Neural crest cell (in vitro differentiated cells): ENCODE data around the gene SLC27A1. TPM values are rescaled to one million over a fixed set of nuclear protein-coding genes. Genes with fewer than 3 reads are reported as not detected.

Experiments
- DNase-seq: peaks from one replicate; pipeline ENCODE4 v3.0.0; 2021; ENCODE audit warnings: low read depth, mixed read lengths, low spot score
- H3K27ac Mint-ChIP-seq: one replicate; pipeline ENCODE4 v1.8.0; 2021; ENCODE audit warnings: mild to moderate bottlenecking, mixed read lengths; ENCODE audit not compliant: unreplicated experiment
- H3K27me3 Mint-ChIP-seq: 2 replicates; pipeline ENCODE4 v1.8.0; 2021; ENCODE audit warnings: low read depth, mild to moderate bottlenecking, mixed read lengths
- H3K36me3 Mint-ChIP-seq: 2 replicates; pipeline ENCODE4 v1.8.0; 2021; ENCODE audit warnings: low read depth, mild to moderate bottlenecking, mixed read lengths
- H3K4me1 Mint-ChIP-seq: 2 replicates; pipeline ENCODE4 v1.8.0; 2021; ENCODE audit warnings: mixed read lengths
- H3K4me3 Mint-ChIP-seq: one replicate; pipeline ENCODE4 v1.8.0; 2021; ENCODE audit warnings: mild to moderate bottlenecking, mixed read lengths
- H3K9me3 Mint-ChIP-seq: 2 replicates; pipeline ENCODE4 v1.8.0; 2021; ENCODE audit warnings: mixed read lengths
- CTCF ChIP-seq: fragments of 200-600 bp; sonication (generic); conservative IDR thresholded peaks from 2 replicates; pipeline ENCODE4 v1.5.0; 2021; ENCODE audit warnings: antibody characterized with exemption, mild to moderate bottlenecking
- total RNA-seq: library from RNA; stranded (reverse); gene quantifications from 2 replicates; pipeline ENCODE4 v1.2.1, GENCODE V29; 2021

Gene SLC27A1
- total RNA-seq, 1 donor from 2014 or later, result 17.4 TPM

GRCh38 chr19:17479325-17479791, 9.0 kb downstream of the SLC27A1 start:
- H3K4me3 Mint-ChIP-seq, result peak overlapping the region; percentile 32
- peaks cover 29% of the 10 kb centered on the region for H3K4me1 Mint-ChIP-seq
- no peaks in the 10 kb centered on the region for H3K9me3 Mint-ChIP-seq
- DNase-seq, result no peak
- TF ChIP-seq CTCF, result no peak
- peak overlapping the region; percentile 6 for H3K27ac Mint-ChIP-seq
- H3K36me3 Mint-ChIP-seq, result no peaks in the 10 kb centered on the region
- no peaks in the 10 kb centered on the region for H3K27me3 Mint-ChIP-seq

- Mint-ChIP-seq H3K4me1 (peaks cover 23% of the 10 kb centered on the region), H3K9me3 (no peaks in the 10 kb centered on the region), H3K27ac (no peak overlapping the region), H3K4me3 (no peak overlapping the region), H3K27me3 (no peaks in the 10 kb centered on the region), H3K36me3 (no peaks in the 10 kb centered on the region)
- TF ChIP-seq CTCF, result no peak
- no peak for DNase-seq
Measured at GRCh38 chr19:17481986-17482385, 11.7 kb downstream of the SLC27A1 start.

GRCh38 chr19:17482877-17483604, 12.7 kb downstream of the SLC27A1 start:
- Mint-ChIP-seq H3K27ac (no peak overlapping the region), H3K4me1 (peaks cover 20% of the 10 kb centered on the region), H3K36me3 (no peaks in the 10 kb centered on the region), H3K27me3 (no peaks in the 10 kb centered on the region), H3K9me3 (no peaks in the 10 kb centered on the region), H3K4me3 (peak overlapping the region; percentile 1)
- DNase-seq, result no peak
- no peak for TF ChIP-seq CTCF

GRCh38 chr19:17483605-17484002, 13.3 kb downstream of the SLC27A1 start:
- Mint-ChIP-seq H3K27me3 (no peaks in the 10 kb centered on the region), H3K36me3 (no peaks in the 10 kb centered on the region), H3K27ac (no peak overlapping the region), H3K4me1 (peaks cover 25% of the 10 kb centered on the region), H3K9me3 (no peaks in the 10 kb centered on the region), H3K4me3 (no peak overlapping the region)
- TF ChIP-seq CTCF, result no peak
- DNase-seq, result no peak

GRCh38 chr19:17484520-17485185, 14.3 kb downstream of the SLC27A1 start:
- Mint-ChIP-seq H3K27ac (no peak overlapping the region), H3K4me1 (peaks cover 26% of the 10 kb centered on the region), H3K27me3 (no peaks in the 10 kb centered on the region), H3K36me3 (peaks cover 2% of the 10 kb centered on the region), H3K4me3 (no peak overlapping the region), H3K9me3 (no peaks in the 10 kb centered on the region)
- TF ChIP-seq CTCF, result no peak
- no peak for DNase-seq
